HEK293T (cell line): ENCODE data around the gene ITGAX.

Experiments
- BHLHE40 ChIP-seq: fragments of 450-650 bp; IDR thresholded peaks from 2 replicates; pipeline ENCODE4 v1.6.1; 2016; ENCODE audit warnings: mild to moderate bottlenecking, moderate library complexity, borderline replicate concordance
- FOXK2 ChIP-seq: fragments of 450-650 bp; IDR thresholded peaks from 2 replicates; pipeline ENCODE4 v1.6.1; 2016; ENCODE audit warnings: mild to moderate bottlenecking
- LEF1 ChIP-seq: fragments of 450-650 bp; IDR thresholded peaks from 2 replicates; pipeline ENCODE4 v1.6.1; 2017; ENCODE audit warnings: mild to moderate bottlenecking, borderline replicate concordance
- TARDBP ChIP-seq: fragments of 450-650 bp; IDR thresholded peaks from 2 replicates; pipeline ENCODE4 v1.6.1; 2016

- no peak for TF ChIP-seq BHLHE40
- TF ChIP-seq FOXK2: no peak
- no peak for TF ChIP-seq TARDBP
- no peak for TF ChIP-seq LEF1
Observed at GRCh38 chr16:31397096-31397660, 42.2 kb downstream of the ITGAX start.
